Liver (tissue), 9 donors: ENCODE results near the gene COL7A1. TPM values are rescaled to one million over a fixed set of nuclear protein-coding genes. Genes with fewer than 3 reads are reported as not detected.

Experiments
- DNase-seq: peaks from one replicate; pipeline ENCODE4 v3.0.0-alpha.2; 2017; ENCODE audit warnings: low spot score
- H3K27ac ChIP-seq, 2 donors: one replicate each; pipeline ENCODE4 v1.7.0; 2013; ENCODE audit warnings: inconsistent platforms in 2 of 2, low read length in 2 of 2, control low read depth in 1 of 2, low read depth in 1 of 2, mild to moderate bottlenecking in 1 of 2
- H3K27me3 ChIP-seq, 4 donors: one replicate each; pipeline versions ENCODE4 v1.6.1 to v1.7.0; 2013; ENCODE audit warnings: low read length in 3 of 4, inconsistent platforms in 1 of 4, mild to moderate bottlenecking in 1 of 4, moderate library complexity in 1 of 4; ENCODE audit not compliant: control insufficient read depth in 4 of 4, insufficient read depth in 4 of 4
- H3K36me3 ChIP-seq, 4 donors: one replicate each; pipeline versions ENCODE4 v1.6.1 to v1.7.0; 2013; ENCODE audit warnings: low read length in 3 of 4, mild to moderate bottlenecking in 3 of 4, low read depth in 1 of 4, moderate library complexity in 1 of 4; ENCODE audit not compliant: control insufficient read depth in 4 of 4, insufficient read depth in 3 of 4
- H3K4me1 ChIP-seq, 4 donors: one replicate each; pipeline versions ENCODE4 v1.6.1 to v1.7.0; 2013; ENCODE audit warnings: low read length in 3 of 4, mild to moderate bottlenecking in 3 of 4, moderate library complexity in 1 of 4; ENCODE audit not compliant: control insufficient read depth in 4 of 4, insufficient read depth in 4 of 4
- H3K4me3 ChIP-seq, 3 donors: one replicate each; pipeline versions ENCODE4 v1.6.1 to v1.7.0; 2013; ENCODE audit warnings: low read length in 3 of 3, control low read depth in 1 of 3, low read depth in 1 of 3, mild to moderate bottlenecking in 1 of 3
- H3K9ac ChIP-seq, 2 donors: one replicate each; pipeline ENCODE4 v1.7.0; 2013; ENCODE audit warnings: low read length in 2 of 2, mild to moderate bottlenecking in 2 of 2, moderate library complexity in 2 of 2, control low read depth in 1 of 2, low read depth in 1 of 2
- H3K9me3 ChIP-seq, 4 donors: one replicate each; pipeline versions ENCODE4 v1.6.1 to v1.7.0; 2013; ENCODE audit warnings: low read length in 3 of 4; ENCODE audit not compliant: control insufficient read depth in 4 of 4
- ATF3 ChIP-seq: IDR thresholded peaks from 2 replicates; pipeline ENCODE4 v1.6.1; 2016; ENCODE audit warnings: antibody characterized with exemption
- EGR1 ChIP-seq, 2 donors: IDR thresholded peaks; 2 replicates each; pipeline ENCODE4 v1.6.1; 2016 to 2018; ENCODE audit warnings: antibody characterized with exemption in 2 of 2, low read depth in 2 of 2
- FOXA1 ChIP-seq: IDR thresholded peaks from 2 replicates; pipeline ENCODE4 v1.6.1; 2016; ENCODE audit warnings: antibody characterized with exemption
- GABPA ChIP-seq, 2 donors: IDR thresholded peaks in 1 of 2; conservative IDR thresholded peaks in 1 of 2; 2 replicates each; pipeline ENCODE4 v1.6.1; 2016; ENCODE audit warnings: antibody characterized with exemption in 2 of 2, mild to moderate bottlenecking in 1 of 2, moderate library complexity in 1 of 2
- HNF4A ChIP-seq, 2 donors: conservative IDR thresholded peaks; 2 replicates each; pipeline ENCODE4 v1.6.1; 2016; ENCODE audit warnings: antibody characterized with exemption in 2 of 2, mild to moderate bottlenecking in 2 of 2
- HNF4G ChIP-seq: IDR thresholded peaks from 2 replicates; pipeline ENCODE4 v1.6.1; 2016; ENCODE audit warnings: antibody characterized with exemption
- JUND ChIP-seq, 2 donors: IDR thresholded peaks; 2 replicates each; pipeline ENCODE4 v1.6.1; 2016; ENCODE audit warnings: antibody characterized with exemption in 2 of 2
- NR2F2 ChIP-seq: IDR thresholded peaks from 2 replicates; pipeline ENCODE4 v1.6.1; 2016; ENCODE audit warnings: antibody characterized with exemption
- RXRA ChIP-seq, 2 donors: IDR thresholded peaks; 2 replicates each; pipeline ENCODE4 v1.6.1; 2017 to 2018; ENCODE audit warnings: antibody characterized with exemption in 2 of 2, mild to moderate bottlenecking in 1 of 2
- SP1 ChIP-seq: IDR thresholded peaks from 2 replicates; pipeline ENCODE4 v1.6.1; 2018; ENCODE audit warnings: antibody characterized with exemption, mild to moderate bottlenecking
- TAF1 ChIP-seq: conservative IDR thresholded peaks from 2 replicates; pipeline ENCODE4 v1.6.1; 2016; ENCODE audit warnings: antibody characterized with exemption, mild to moderate bottlenecking
- YY1 ChIP-seq: IDR thresholded peaks from 2 replicates; pipeline ENCODE4 v1.6.1; 2016; ENCODE audit warnings: antibody characterized with exemption, mild to moderate bottlenecking
- WGBS: extraction: QIAGEN DNeasy Blood & Tissue Kit; methylation state at CpG from one replicate; pipeline ENCODE4 v1.1.7; 2013; 5-methylcytosine and 5-hydroxymethylcytosine counted together
- polyA plus RNA-seq, 2 donors: library from polyadenylated mRNA; stranded (reverse) in 1 of 2; unstranded in 1 of 2; fragments of 200-250 nt in 1 of 2; fragments of >200 nt in 1 of 2; fragmentation: Nextera tagmentation in 1 of 2; extraction: Ambion mirVana in 1 of 2; gene quantifications; one replicate each; pipeline versions ENCODE4 v1.2.1 to v1.2.3, GENCODE V29; 2013 to 2015
- total RNA-seq, 2 donors: library from RNA; depleted of rRNA; stranded (reverse); fragments of >200 nt; gene quantifications; one replicate each; pipeline ENCODE4 v1.2.3, GENCODE V29; 2014
- TF ChIP-seq, protein P1 (sequence below): IDR thresholded peaks from 2 replicates; pipeline ENCODE4 v1.6.1; 2016; ENCODE audit warnings: antibody characterized with exemption, mild to moderate bottlenecking
- TF ChIP-seq, protein P2 (sequence below): IDR thresholded peaks from 2 replicates; pipeline ENCODE4 v1.6.1; 2016; ENCODE audit warnings: antibody characterized with exemption
- TF ChIP-seq, protein P3 (sequence below): IDR thresholded peaks from 2 replicates; pipeline ENCODE4 v1.6.1; 2016; ENCODE audit warnings: antibody characterized with exemption
- TF ChIP-seq, protein P4 (sequence below): fragments of 150-350 bp; IDR thresholded peaks from 2 replicates; pipeline ENCODE4 v1.5.1; 2017; ENCODE audit warnings: improper control_type of control experiment, low read depth, low read length; ENCODE audit not compliant: missing input control
- donor health status: healthy.
- donor health status: healthy.
- donor health status: healthy.
- donor health status: healthy.
- donor health status: healthy.

COL7A1 gene
- total and polyA plus RNA-seq, 4 donors = 0.24 to 0.84 (median 0.40) TPM

- TF ChIP-seq, protein P1, sequence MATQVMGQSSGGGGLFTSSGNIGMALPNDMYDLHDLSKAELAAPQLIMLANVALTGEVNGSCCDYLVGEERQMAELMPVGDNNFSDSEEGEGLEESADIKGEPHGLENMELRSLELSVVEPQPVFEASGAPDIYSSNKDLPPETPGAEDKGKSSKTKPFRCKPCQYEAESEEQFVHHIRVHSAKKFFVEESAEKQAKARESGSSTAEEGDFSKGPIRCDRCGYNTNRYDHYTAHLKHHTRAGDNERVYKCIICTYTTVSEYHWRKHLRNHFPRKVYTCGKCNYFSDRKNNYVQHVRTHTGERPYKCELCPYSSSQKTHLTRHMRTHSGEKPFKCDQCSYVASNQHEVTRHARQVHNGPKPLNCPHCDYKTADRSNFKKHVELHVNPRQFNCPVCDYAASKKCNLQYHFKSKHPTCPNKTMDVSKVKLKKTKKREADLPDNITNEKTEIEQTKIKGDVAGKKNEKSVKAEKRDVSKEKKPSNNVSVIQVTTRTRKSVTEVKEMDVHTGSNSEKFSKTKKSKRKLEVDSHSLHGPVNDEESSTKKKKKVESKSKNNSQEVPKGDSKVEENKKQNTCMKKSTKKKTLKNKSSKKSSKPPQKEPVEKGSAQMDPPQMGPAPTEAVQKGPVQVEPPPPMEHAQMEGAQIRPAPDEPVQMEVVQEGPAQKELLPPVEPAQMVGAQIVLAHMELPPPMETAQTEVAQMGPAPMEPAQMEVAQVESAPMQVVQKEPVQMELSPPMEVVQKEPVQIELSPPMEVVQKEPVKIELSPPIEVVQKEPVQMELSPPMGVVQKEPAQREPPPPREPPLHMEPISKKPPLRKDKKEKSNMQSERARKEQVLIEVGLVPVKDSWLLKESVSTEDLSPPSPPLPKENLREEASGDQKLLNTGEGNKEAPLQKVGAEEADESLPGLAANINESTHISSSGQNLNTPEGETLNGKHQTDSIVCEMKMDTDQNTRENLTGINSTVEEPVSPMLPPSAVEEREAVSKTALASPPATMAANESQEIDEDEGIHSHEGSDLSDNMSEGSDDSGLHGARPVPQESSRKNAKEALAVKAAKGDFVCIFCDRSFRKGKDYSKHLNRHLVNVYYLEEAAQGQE = no peak
- TF ChIP-seq, protein P2, sequence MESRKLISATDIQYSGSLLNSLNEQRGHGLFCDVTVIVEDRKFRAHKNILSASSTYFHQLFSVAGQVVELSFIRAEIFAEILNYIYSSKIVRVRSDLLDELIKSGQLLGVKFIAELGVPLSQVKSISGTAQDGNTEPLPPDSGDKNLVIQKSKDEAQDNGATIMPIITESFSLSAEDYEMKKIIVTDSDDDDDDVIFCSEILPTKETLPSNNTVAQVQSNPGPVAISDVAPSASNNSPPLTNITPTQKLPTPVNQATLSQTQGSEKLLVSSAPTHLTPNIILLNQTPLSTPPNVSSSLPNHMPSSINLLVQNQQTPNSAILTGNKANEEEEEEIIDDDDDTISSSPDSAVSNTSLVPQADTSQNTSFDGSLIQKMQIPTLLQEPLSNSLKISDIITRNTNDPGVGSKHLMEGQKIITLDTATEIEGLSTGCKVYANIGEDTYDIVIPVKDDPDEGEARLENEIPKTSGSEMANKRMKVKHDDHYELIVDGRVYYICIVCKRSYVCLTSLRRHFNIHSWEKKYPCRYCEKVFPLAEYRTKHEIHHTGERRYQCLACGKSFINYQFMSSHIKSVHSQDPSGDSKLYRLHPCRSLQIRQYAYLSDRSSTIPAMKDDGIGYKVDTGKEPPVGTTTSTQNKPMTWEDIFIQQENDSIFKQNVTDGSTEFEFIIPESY = no peak
- TF ChIP-seq TAF1 (no peak), HNF4A (conservative IDR thresholded peaks at IDR 0.05) (no peak)
- TF ChIP-seq, protein P3, sequence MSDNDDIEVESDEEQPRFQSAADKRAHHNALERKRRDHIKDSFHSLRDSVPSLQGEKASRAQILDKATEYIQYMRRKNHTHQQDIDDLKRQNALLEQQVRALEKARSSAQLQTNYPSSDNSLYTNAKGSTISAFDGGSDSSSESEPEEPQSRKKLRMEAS = no peak
These were observed 1.7 kb upstream of the COL7A1 start (continued) for GRCh38 chr3:48596676-48597407.

DNA sequence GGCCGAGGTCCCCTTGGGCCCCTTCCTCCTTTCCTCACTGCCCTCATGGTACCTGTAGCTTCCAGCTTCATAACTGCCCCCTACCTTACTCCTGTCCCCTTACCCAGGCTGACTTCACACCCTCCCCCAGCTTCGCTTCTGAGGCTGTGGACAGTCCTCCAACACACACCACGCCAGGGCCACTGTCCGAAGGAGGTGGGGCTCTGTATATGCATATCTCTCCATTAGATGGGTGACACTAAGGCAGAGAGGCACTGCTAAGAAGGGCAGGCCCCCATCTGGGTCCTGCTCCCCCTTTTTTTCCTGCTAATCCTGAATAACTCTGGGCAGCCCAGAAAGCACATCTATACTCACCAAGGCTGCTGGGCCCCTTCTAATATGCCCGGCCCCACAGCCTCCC, 1.0 kb upstream of the COL7A1 start:
- H3K27me3 ChIP-seq = no peaks in the 10 kb centered on the region
- no peak overlapping the region for H3K4me3 ChIP-seq
- TF ChIP-seq TAF1 (no peak), SP1 (no peak), FOXA1 (no peak), HNF4G (no peak), HNF4A (conservative IDR thresholded peaks at IDR 0.05) (no peak), GABPA (IDR thresholded peaks at IDR 0.05 in 1 of 2, conservative IDR thresholded peaks at IDR 0.05 in 1 of 2) (no peak), EGR1 (IDR thresholded peaks at IDR 0.05; ENCODE audit: low read depth in 2 of 2) (no peak), JUND (IDR thresholded peaks at IDR 0.05) (no peak), NR2F2 (no peak), RXRA (IDR thresholded peaks at IDR 0.05) (no peak), YY1 (no peak), ATF3 (no peak)
- TF ChIP-seq, protein P3 = no peak
- TF ChIP-seq, protein P1 = no peak
- TF ChIP-seq, protein P4, sequence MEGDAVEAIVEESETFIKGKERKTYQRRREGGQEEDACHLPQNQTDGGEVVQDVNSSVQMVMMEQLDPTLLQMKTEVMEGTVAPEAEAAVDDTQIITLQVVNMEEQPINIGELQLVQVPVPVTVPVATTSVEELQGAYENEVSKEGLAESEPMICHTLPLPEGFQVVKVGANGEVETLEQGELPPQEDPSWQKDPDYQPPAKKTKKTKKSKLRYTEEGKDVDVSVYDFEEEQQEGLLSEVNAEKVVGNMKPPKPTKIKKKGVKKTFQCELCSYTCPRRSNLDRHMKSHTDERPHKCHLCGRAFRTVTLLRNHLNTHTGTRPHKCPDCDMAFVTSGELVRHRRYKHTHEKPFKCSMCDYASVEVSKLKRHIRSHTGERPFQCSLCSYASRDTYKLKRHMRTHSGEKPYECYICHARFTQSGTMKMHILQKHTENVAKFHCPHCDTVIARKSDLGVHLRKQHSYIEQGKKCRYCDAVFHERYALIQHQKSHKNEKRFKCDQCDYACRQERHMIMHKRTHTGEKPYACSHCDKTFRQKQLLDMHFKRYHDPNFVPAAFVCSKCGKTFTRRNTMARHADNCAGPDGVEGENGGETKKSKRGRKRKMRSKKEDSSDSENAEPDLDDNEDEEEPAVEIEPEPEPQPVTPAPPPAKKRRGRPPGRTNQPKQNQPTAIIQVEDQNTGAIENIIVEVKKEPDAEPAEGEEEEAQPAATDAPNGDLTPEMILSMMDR = no peak
- TF ChIP-seq, protein P2 = no peak
- H3K27ac ChIP-seq = no peak overlapping the region
- DNase-seq = no peak
- no peaks in the 10 kb centered on the region for H3K9me3 ChIP-seq
- peaks cover 0 to 4% (median 0%) of the 10 kb centered on the region in 4 donors for H3K4me1 ChIP-seq
- H3K9ac ChIP-seq = no peak overlapping the region
- peaks cover 8 to 38% (median 27%) of the 10 kb centered on the region in 4 donors for H3K36me3 ChIP-seq
- WGBS = 82% methylated on average over 5 of the region's 5 CpGs
